PC-9 (cell line): ENCODE measurements around the gene COLQ. TPM values are rescaled to one million over a fixed set of nuclear protein-coding genes. Genes with fewer than 3 reads are reported as not detected.

ENCODE experiments used
- BruUV-seq: library from RNA; stranded (reverse); fragments of 400-500 nt; replicated peaks from 2 replicates; lab custom pipeline; 2021; lab: Mats Ljungman, UMichigan
- CTCF ChIA-PET: fragments of 300-600 bp; sonication (Branson Sonifier 250); formaldehyde crosslinking; loops from one replicate; lab custom pipeline; 2022; ENCODE audit warnings: antibody characterized with exemption; lab: Charles Lee
- POLR2A ChIA-PET: fragments of 300-600 bp; sonication (Branson Sonifier 250); formaldehyde crosslinking; loops from one replicate; lab custom pipeline; 2022; ENCODE audit warnings: antibody characterized with exemption; ENCODE audit not compliant: unreplicated experiment; lab: Charles Lee
- DNase-seq, 2 experiments: peaks; one replicate each; pipeline versions ENCODE4 v3.0.0 to v3.0.0-alpha.2; 2015 to 2022; ENCODE audit warnings: mixed read lengths in 1 of 2
- H2AFZ ChIP-seq: fragments of 200-600 bp; sonication (generic); 2 replicates; pipeline ENCODE4 v1.8.1; 2017; ENCODE audit warnings: antibody characterized with exemption
- H3F3A ChIP-seq: fragments of 200-600 bp; sonication (generic); 2 replicates; pipeline ENCODE4 v1.8.1; 2017; ENCODE audit warnings: antibody characterized with exemption, mild to moderate bottlenecking, low read depth; ENCODE audit not compliant: insufficient read depth
- H3K27ac ChIP-seq: fragments of 200-600 bp; sonication (generic); 2 replicates; pipeline ENCODE4 v1.6.1; 2016; ENCODE audit warnings: mixed run types
- H3K27me3 ChIP-seq: fragments of 200-600 bp; sonication (generic); 2 replicates; pipeline ENCODE4 v1.6.1; 2016; ENCODE audit warnings: low read depth, mixed run types; ENCODE audit not compliant: insufficient read depth
- H3K36me3 ChIP-seq: fragments of 200-600 bp; sonication (generic); 2 replicates; pipeline ENCODE4 v1.6.1; 2016; ENCODE audit warnings: low read depth, mixed run types
- H3K4me1 ChIP-seq: fragments of 200-600 bp; sonication (generic); replicated peaks from 2 replicates; pipeline ENCODE4 v1.6.1; 2016; ENCODE audit warnings: mixed run types; ENCODE audit not compliant: insufficient read depth
- H3K4me2 ChIP-seq: fragments of 200-600 bp; sonication (generic); 2 replicates; pipeline ENCODE4 v1.6.1; 2017; ENCODE audit warnings: mixed run types
- H3K4me3 ChIP-seq: fragments of 200-600 bp; sonication (generic); 2 replicates; pipeline ENCODE4 v1.6.1; 2016; ENCODE audit warnings: mixed run types
- H3K79me2 ChIP-seq: fragments of 200-600 bp; sonication (generic); 2 replicates; pipeline ENCODE4 v1.6.1; 2017; ENCODE audit warnings: low read depth, mixed run types
- H3K9me2 ChIP-seq: fragments of 200-600 bp; sonication (generic); 2 replicates; pipeline ENCODE4 v1.8.1; 2017; ENCODE audit warnings: mild to moderate bottlenecking; ENCODE audit not compliant: insufficient read depth
- H3K9me3 ChIP-seq: fragments of 200-600 bp; sonication (generic); 2 replicates; pipeline ENCODE4 v1.8.1; 2016; ENCODE audit warnings: low read depth; ENCODE audit not compliant: insufficient read depth
- H4K20me1 ChIP-seq: fragments of 200-600 bp; sonication (generic); 2 replicates; pipeline ENCODE4 v1.8.1; 2017; ENCODE audit not compliant: insufficient read depth
- CTCF ChIP-seq: fragments of 200-600 bp; sonication (generic); conservative IDR thresholded peaks from 2 replicates; pipeline ENCODE4 v1.6.1; 2017; ENCODE audit warnings: mixed run types, antibody characterized with exemption, mild to moderate bottlenecking, moderate library complexity
- EZH2 ChIP-seq: fragments of 200-600 bp; sonication (generic); IDR thresholded peaks from 2 replicates; pipeline ENCODE4 v1.8.0; 2017; ENCODE audit warnings: antibody characterized with exemption, low read depth
- intact Hi-C: fragments of 100-400 bp; cut with micrococcal nuclease; formaldehyde crosslinking; loops from one replicate; pipeline ENCODE4 v1.10.0; 2022; ENCODE audit not compliant: unreplicated experiment
- total RNA-seq: library from RNA; stranded (reverse); gene quantifications from 2 replicates; pipeline ENCODE4 v1.2.3, GENCODE V29; 2021

COLQ gene
- total RNA-seq, 1 experiment from 2014 or later, result 0.79 TPM

- H3K4me1 ChIP-seq, result no peaks in the 10 kb centered on the region
- H3K9me3 ChIP-seq, result no peaks in the 10 kb centered on the region
- no peak overlapping the region for H3K4me3 ChIP-seq
- H3F3A ChIP-seq, result no peaks in the 10 kb centered on the region
- no peak overlapping the region for H3K27ac ChIP-seq
- intact Hi-C loops, result no loop called here
- H3K79me2 ChIP-seq, result no peaks in the 10 kb centered on the region
- H3K9me2 ChIP-seq, result no peaks in the 10 kb centered on the region
- no peaks in the 10 kb centered on the region for H4K20me1 ChIP-seq
- CTCF ChIA-PET, result no interaction called here
- no peaks in the 10 kb centered on the region for H3K27me3 ChIP-seq
- no peak overlapping the region for H3K4me2 ChIP-seq
- BruUV-seq, result no TSS peak
- no peaks in the 10 kb centered on the region for H3K36me3 ChIP-seq
- H2AFZ ChIP-seq, result no peak overlapping the region
- POLR2A ChIA-PET, result no interaction called here
- DNase-seq, result no peak
- no peak for TF ChIP-seq CTCF
- no peak for TF ChIP-seq EZH2
Measured at GRCh38 chr3:15450438-15451215, 70.9 kb downstream of the COLQ start.

- H3K9me2 ChIP-seq, result no peaks in the 10 kb centered on the region
- H3K4me2 ChIP-seq, result no peak overlapping the region
- no peaks in the 10 kb centered on the region for H3K4me1 ChIP-seq
- no peak for DNase-seq
- H3K27me3 ChIP-seq, result no peaks in the 10 kb centered on the region
- ChIA-PET CTCF (no interaction called here), POLR2A (no interaction called here)
- no peaks in the 10 kb centered on the region for H3K36me3 ChIP-seq
- TF ChIP-seq CTCF (no peak), EZH2 (no peak)
- no peak overlapping the region for H2AFZ ChIP-seq
- no peaks in the 10 kb centered on the region for H3K9me3 ChIP-seq
- no peak overlapping the region for H3K27ac ChIP-seq
- no peaks in the 10 kb centered on the region for H3F3A ChIP-seq
- no peaks in the 10 kb centered on the region for H4K20me1 ChIP-seq
- H3K79me2 ChIP-seq, result no peaks in the 10 kb centered on the region
- no peak overlapping the region for H3K4me3 ChIP-seq
- intact Hi-C loops, result no loop called here
- BruUV-seq, result no TSS peak
Measured at GRCh38 chr3:15449489-15450224, 71.8 kb downstream of the COLQ start.

- Histone ChIP-seq H3F3A (0 out of 2 replicates have a peak, but pooled peaks cover 3% of the 10 kb centered on the region), H3K27me3 (no peaks in the 10 kb centered on the region), H3K4me1 (no peaks in the 10 kb centered on the region), H3K9me2 (no peaks in the 10 kb centered on the region), H3K4me3 (no peak overlapping the region), H4K20me1 (peaks cover 6% of the 10 kb centered on the region; the same call in 1 of the 2 replicates), H3K27ac (no peak overlapping the region), H3K79me2 (no peaks in the 10 kb centered on the region), H3K9me3 (no peaks in the 10 kb centered on the region), H2AFZ (no peak overlapping the region), H3K36me3 (peaks cover 35% of the 10 kb centered on the region), H3K4me2 (no peak overlapping the region)
- ChIA-PET POLR2A (interaction anchor here (0.8 kb wide), 1 partner anchor 52 kb away, joined by 9 read pairs; no protein-coding TSS in a partner anchor), CTCF (no interaction called here)
- TF ChIP-seq CTCF, result no peak
- intact Hi-C loops, result no loop called here
- DNase-seq, result no peak
- BruUV-seq, result no TSS peak
Measured at GRCh38 chr3:15443826-15444524, 77.5 kb downstream of the COLQ start.
